WERI-Rb-1 (cell line): Measurements from ENCODE around the gene USP20.

Source experiments
- DNase-seq: peaks from one replicate; pipeline ENCODE4 v3.0.0-alpha.2; 2020
- H3K27ac ChIP-seq: fragments of 250-450 bp; sonication (Bioruptor Pico); 2 replicates; pipeline ENCODE4 v1.5.1; 2020; ENCODE audit warnings: mild to moderate bottlenecking, moderate library complexity
- H3K27me3 ChIP-seq: fragments of 250-450 bp; sonication (Bioruptor Pico); 2 replicates; pipeline ENCODE4 v1.5.1; 2021; ENCODE audit warnings: mild to moderate bottlenecking, low read depth, moderate library complexity; ENCODE audit not compliant: insufficient read depth, severe bottlenecking
- H3K36me3 ChIP-seq: fragments of 250-450 bp; sonication (Bioruptor Pico); 2 replicates; pipeline ENCODE4 v1.5.1; 2020; ENCODE audit warnings: mild to moderate bottlenecking, moderate library complexity
- H3K4me3 ChIP-seq: 2 replicates; pipeline ENCODE4 v1.5.1; 2011; ENCODE audit warnings: low read depth, mild to moderate bottlenecking, control low read depth, low read length
- H3K9me3 ChIP-seq: fragments of 250-450 bp; sonication (Bioruptor Pico); 2 replicates; pipeline ENCODE4 v1.5.1; 2021; ENCODE audit warnings: mild to moderate bottlenecking, moderate library complexity; ENCODE audit not compliant: severe bottlenecking
- TF ChIP-seq, protein P1 (sequence below): IDR thresholded peaks from 2 replicates; pipeline ENCODE4 v1.5.1; 2011; ENCODE audit warnings: low read depth, mild to moderate bottlenecking, control low read depth, inconsistent platforms, low read length

The USP20 gene

GRCh38 chr9:129826344-129826743, 8.9 kb upstream of the USP20 start:
- no peaks in the 10 kb centered on the region for H3K27me3 ChIP-seq
- H3K27ac ChIP-seq: peak overlapping the region; percentile 72
- no peak overlapping the region for H3K4me3 ChIP-seq
- peak; percentile 75 for DNase-seq
- peaks cover 59% of the 10 kb centered on the region for H3K36me3 ChIP-seq
- no peaks in the 10 kb centered on the region for H3K9me3 ChIP-seq
- TF ChIP-seq, protein P1, sequence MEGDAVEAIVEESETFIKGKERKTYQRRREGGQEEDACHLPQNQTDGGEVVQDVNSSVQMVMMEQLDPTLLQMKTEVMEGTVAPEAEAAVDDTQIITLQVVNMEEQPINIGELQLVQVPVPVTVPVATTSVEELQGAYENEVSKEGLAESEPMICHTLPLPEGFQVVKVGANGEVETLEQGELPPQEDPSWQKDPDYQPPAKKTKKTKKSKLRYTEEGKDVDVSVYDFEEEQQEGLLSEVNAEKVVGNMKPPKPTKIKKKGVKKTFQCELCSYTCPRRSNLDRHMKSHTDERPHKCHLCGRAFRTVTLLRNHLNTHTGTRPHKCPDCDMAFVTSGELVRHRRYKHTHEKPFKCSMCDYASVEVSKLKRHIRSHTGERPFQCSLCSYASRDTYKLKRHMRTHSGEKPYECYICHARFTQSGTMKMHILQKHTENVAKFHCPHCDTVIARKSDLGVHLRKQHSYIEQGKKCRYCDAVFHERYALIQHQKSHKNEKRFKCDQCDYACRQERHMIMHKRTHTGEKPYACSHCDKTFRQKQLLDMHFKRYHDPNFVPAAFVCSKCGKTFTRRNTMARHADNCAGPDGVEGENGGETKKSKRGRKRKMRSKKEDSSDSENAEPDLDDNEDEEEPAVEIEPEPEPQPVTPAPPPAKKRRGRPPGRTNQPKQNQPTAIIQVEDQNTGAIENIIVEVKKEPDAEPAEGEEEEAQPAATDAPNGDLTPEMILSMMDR: no peak

GRCh38 chr9:129826759-129827158, 8.5 kb upstream of the USP20 start:
- TF ChIP-seq, protein P1: no peak
- Histone ChIP-seq H3K36me3 (peaks cover 59% of the 10 kb centered on the region), H3K27me3 (no peaks in the 10 kb centered on the region), H3K4me3 (no peak overlapping the region), H3K9me3 (no peaks in the 10 kb centered on the region), H3K27ac (peak overlapping the region; percentile 72)
- no peak for DNase-seq

- no peaks in the 10 kb centered on the region for H3K9me3 ChIP-seq
- peaks cover 62% of the 10 kb centered on the region for H3K36me3 ChIP-seq
- no peaks in the 10 kb centered on the region for H3K27me3 ChIP-seq
- no peak for DNase-seq
- TF ChIP-seq, protein P1: no peak
- H3K4me3 ChIP-seq: no peak overlapping the region
- H3K27ac ChIP-seq: no peak overlapping the region
These were observed 7.2 kb upstream of the USP20 start for GRCh38 chr9:129828051-129828450.

DNA sequence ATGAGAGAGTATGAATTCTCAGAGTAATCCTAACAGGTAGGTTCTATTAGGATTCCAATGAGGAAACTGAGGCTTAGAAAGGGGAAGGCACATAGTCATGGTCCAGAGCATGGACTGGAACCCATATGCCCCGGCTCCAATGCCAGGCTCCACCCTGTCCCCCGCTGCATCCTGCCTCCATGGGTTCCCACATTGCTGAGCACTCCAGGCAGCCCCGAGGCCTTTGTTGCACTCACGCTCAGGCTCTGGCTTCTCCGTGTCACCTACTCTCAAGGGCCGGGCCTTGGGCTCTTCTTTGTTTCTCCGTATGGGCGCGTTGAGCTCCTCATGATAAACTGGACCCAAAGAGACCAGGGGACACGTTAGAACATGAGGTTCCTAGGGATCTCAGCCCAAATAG, 6.3 kb upstream of the USP20 start:
- Histone ChIP-seq H3K36me3 (peaks cover 65% of the 10 kb centered on the region), H3K4me3 (no peak overlapping the region), H3K9me3 (no peaks in the 10 kb centered on the region), H3K27me3 (no peaks in the 10 kb centered on the region), H3K27ac (no peak overlapping the region)
- DNase-seq: no peak
- TF ChIP-seq, protein P1: no peak

DNA sequence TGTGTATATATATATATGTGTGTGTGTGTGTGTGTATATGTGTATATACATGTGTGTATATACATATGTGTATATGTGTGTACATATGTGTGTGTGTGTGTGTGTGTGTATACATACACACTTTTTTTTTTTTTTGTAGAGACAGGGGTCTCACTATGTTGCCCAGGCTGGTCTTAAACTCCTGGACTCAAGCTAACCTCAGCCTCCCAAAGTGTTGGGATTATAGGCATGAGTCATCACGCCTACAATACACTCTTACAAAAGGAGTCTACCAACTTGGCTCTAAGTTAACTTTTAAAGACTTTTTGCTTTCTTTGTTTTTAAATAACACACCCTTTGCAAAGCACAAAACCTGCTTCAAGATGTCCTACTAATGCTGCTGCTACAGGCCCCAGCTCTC, 2.3 kb upstream of the USP20 start:
- Histone ChIP-seq H3K27ac (no peak overlapping the region), H3K4me3 (no peak overlapping the region), H3K27me3 (no peaks in the 10 kb centered on the region), H3K36me3 (peaks cover 61% of the 10 kb centered on the region), H3K9me3 (no peaks in the 10 kb centered on the region)
- TF ChIP-seq, protein P1: no peak
- no peak for DNase-seq

DNA sequence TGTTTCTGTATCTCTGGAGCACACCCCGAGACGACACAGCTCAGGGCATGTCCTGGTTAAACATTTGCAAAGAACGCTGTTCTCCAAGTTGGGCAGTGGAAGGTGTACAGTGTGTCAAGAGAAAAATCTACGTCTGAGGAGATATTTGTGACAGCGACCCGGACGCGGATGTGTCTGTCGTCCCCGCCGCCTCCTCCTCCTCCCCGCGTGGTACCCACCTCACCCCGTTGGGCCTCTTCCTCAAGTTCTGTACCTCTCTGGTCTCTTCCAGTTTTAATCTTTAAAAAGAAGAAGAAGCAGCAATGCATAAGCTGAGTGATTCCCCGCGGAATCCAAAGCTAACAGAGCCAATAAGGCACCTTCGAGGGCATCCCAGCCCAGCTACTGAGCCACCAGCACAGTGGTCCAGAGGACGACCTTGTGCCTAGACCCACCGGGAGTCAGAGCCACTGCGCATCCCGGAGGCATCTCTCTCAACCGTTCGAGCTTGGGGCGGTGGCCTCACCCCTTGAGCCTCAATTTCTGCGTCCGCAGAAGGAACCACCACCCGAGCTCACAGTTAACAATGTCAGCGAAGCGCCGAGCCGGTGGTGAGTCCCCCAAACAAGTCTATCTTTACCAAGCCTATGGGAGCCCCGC, 650 bp upstream of the USP20 start:
- Histone ChIP-seq H3K36me3 (peaks cover 45% of the 10 kb centered on the region), H3K27me3 (no peaks in the 10 kb centered on the region), H3K9me3 (no peaks in the 10 kb centered on the region), H3K27ac (peak overlapping the region; percentile 70), H3K4me3 (peak overlapping the region; percentile 97)
- DNase-seq: no peak
- TF ChIP-seq, protein P1: no peak
